H9 (cell line): Measurements from ENCODE around the gene APOBEC3H. TPM values are rescaled to one million over a fixed set of nuclear protein-coding genes. Genes with fewer than 3 reads are reported as not detected.
A peak's percentile ranks its signal among the peaks of the same experiment; 100 is the strongest.

Source experiments
- DNase-seq: peaks from one replicate; pipeline ENCODE4 v3.0.0-alpha.2; 2017
- H2AFZ ChIP-seq: one replicate; pipeline ENCODE4 v1.6.1; 2013; ENCODE audit warnings: mild to moderate bottlenecking, low read length, control low read depth, moderate library complexity
- H2AK5ac ChIP-seq: 2 replicates; pipeline ENCODE4 v1.6.1; 2013; ENCODE audit warnings: low read length, control low read depth, mixed read lengths; ENCODE audit not compliant: insufficient read length
- H2BK120ac ChIP-seq: one replicate; pipeline ENCODE4 v1.6.1; 2013; ENCODE audit warnings: low read depth, mild to moderate bottlenecking, low read length, control low read depth, inconsistent platforms; ENCODE audit not compliant: poor library complexity, severe bottlenecking
- H2BK12ac ChIP-seq: 2 replicates; pipeline ENCODE4 v1.6.1; 2013; ENCODE audit warnings: low read length, control low read depth, mixed read lengths, low read depth; ENCODE audit not compliant: insufficient read length
- H2BK15ac ChIP-seq: 2 replicates; pipeline ENCODE4 v1.6.1; 2013; ENCODE audit warnings: low read depth, low read length, control low read depth
- H2BK20ac ChIP-seq: one replicate; pipeline ENCODE4 v1.6.1; 2013; ENCODE audit warnings: low read depth, mild to moderate bottlenecking, low read length, control low read depth, inconsistent platforms; ENCODE audit not compliant: poor library complexity, severe bottlenecking
- H2BK5ac ChIP-seq: 2 replicates; pipeline ENCODE4 v1.6.1; 2013; ENCODE audit warnings: low read length, control low read depth, mixed read lengths; ENCODE audit not compliant: insufficient read length
- H3K14ac ChIP-seq: 2 replicates; pipeline ENCODE4 v1.6.1; 2013; ENCODE audit warnings: low read length, control low read depth; ENCODE audit not compliant: insufficient read depth
- H3K18ac ChIP-seq: 2 replicates; pipeline ENCODE4 v1.6.1; 2013; ENCODE audit warnings: low read depth, mild to moderate bottlenecking, mixed read lengths, low read length, control low read depth; ENCODE audit not compliant: insufficient read length
- H3K23ac ChIP-seq: 2 replicates; pipeline ENCODE4 v1.6.1; 2013; ENCODE audit warnings: low read length, control low read depth, mixed read lengths, low read depth; ENCODE audit not compliant: insufficient read length
- H3K23me2 ChIP-seq: 2 replicates; pipeline ENCODE4 v1.6.1; 2013; ENCODE audit warnings: low read depth, mild to moderate bottlenecking, mixed read lengths, low read length, control low read depth; ENCODE audit not compliant: insufficient read length, poor library complexity, severe bottlenecking
- H3K27ac ChIP-seq: 2 replicates; pipeline ENCODE4 v1.5.1; 2013; ENCODE audit warnings: low read length, control low read depth, mixed read lengths, low read depth; ENCODE audit not compliant: insufficient read length
- H3K27me3 ChIP-seq: 2 replicates; pipeline ENCODE4 v1.6.1; 2013; ENCODE audit warnings: low read length, control low read depth, inconsistent platforms; ENCODE audit not compliant: insufficient read depth
- H3K4ac ChIP-seq: 2 replicates; pipeline ENCODE4 v1.6.1; 2013; ENCODE audit warnings: low read depth, mild to moderate bottlenecking, control low read depth, inconsistent platforms, low read length, moderate library complexity
- H3K4me1 ChIP-seq: 2 replicates; pipeline ENCODE4 v1.6.1; 2013; ENCODE audit warnings: low read length, control low read depth, inconsistent platforms; ENCODE audit not compliant: insufficient read depth
- H3K4me2 ChIP-seq: 2 replicates; pipeline ENCODE4 v1.6.1; 2013; ENCODE audit warnings: low read length, control low read depth, mixed read lengths; ENCODE audit not compliant: insufficient read length, insufficient read depth
- H3K56ac ChIP-seq: 2 replicates; pipeline ENCODE4 v1.6.1; 2013; ENCODE audit warnings: low read depth, mild to moderate bottlenecking, mixed read lengths, low read length, control low read depth; ENCODE audit not compliant: insufficient read length
- H3K79me1 ChIP-seq: 2 replicates; pipeline ENCODE4 v1.6.1; 2013; ENCODE audit warnings: low read depth, mild to moderate bottlenecking, moderate library complexity, low read length, control low read depth, inconsistent platforms; ENCODE audit not compliant: insufficient read depth, poor library complexity, severe bottlenecking
- H3K79me2 ChIP-seq: 2 replicates; pipeline ENCODE4 v1.6.1; 2013; ENCODE audit warnings: low read length, control low read depth, inconsistent platforms; ENCODE audit not compliant: insufficient read depth
- H3K9ac ChIP-seq: 2 replicates; pipeline ENCODE4 v1.6.1; 2013; ENCODE audit warnings: low read length, control low read depth, mixed read lengths; ENCODE audit not compliant: insufficient read length; ENCODE audit errors: extremely low read depth
- H3K9me3 ChIP-seq: one replicate; pipeline ENCODE4 v1.6.1; 2013; ENCODE audit warnings: low read depth, low read length, inconsistent platforms; ENCODE audit not compliant: control insufficient read depth
- H3T11ph ChIP-seq: one replicate; pipeline ENCODE4 v1.6.1; 2013; ENCODE audit warnings: mild to moderate bottlenecking, low read length, control low read depth, inconsistent platforms
- H4K20me1 ChIP-seq: one replicate; pipeline ENCODE4 v1.6.1; 2013; ENCODE audit not compliant: control insufficient read depth, insufficient read length, insufficient read depth
- H4K5ac ChIP-seq: 2 replicates; pipeline ENCODE4 v1.6.1; 2013; ENCODE audit warnings: low read depth, mild to moderate bottlenecking, mixed read lengths, low read length, control low read depth; ENCODE audit not compliant: insufficient read length
- H4K8ac ChIP-seq: replicated peaks from 2 replicates; pipeline ENCODE4 v1.6.1; 2013; ENCODE audit warnings: low read length, control low read depth, mixed read lengths, low read depth; ENCODE audit not compliant: insufficient read length
- H4K91ac ChIP-seq: 2 replicates; pipeline ENCODE4 v1.6.1; 2013; ENCODE audit warnings: low read depth, mild to moderate bottlenecking, moderate library complexity, mixed read lengths, low read length, control low read depth; ENCODE audit not compliant: insufficient read length
- H3K27ac Mint-ChIP-seq, 3 experiments: 2 replicates in 2 of 3; 3 replicates in 1 of 3; pipeline ENCODE4 v1.8.0; 2020 to 2021; ENCODE audit warnings: mixed read lengths in 3 of 3, mild to moderate bottlenecking in 1 of 3, moderate library complexity in 1 of 3
- H3K27me3 Mint-ChIP-seq: 2 replicates; pipeline ENCODE4 v1.8.0; 2021; ENCODE audit warnings: low read depth, mild to moderate bottlenecking, moderate library complexity, mixed read lengths
- H3K36me3 Mint-ChIP-seq, 3 experiments: 2 replicates in 2 of 3; 3 replicates in 1 of 3; pipeline ENCODE4 v1.8.0; 2020 to 2021; ENCODE audit warnings: low read depth in 3 of 3, mixed read lengths in 3 of 3; ENCODE audit not compliant: insufficient read depth in 1 of 3
- H3K4me1 Mint-ChIP-seq, 2 experiments: 2 replicates each; pipeline ENCODE4 v1.8.0; 2020; ENCODE audit warnings: mixed read lengths in 2 of 2
- H3K4me3 Mint-ChIP-seq, 2 experiments: 2 replicates in 1 of 2; 3 replicates in 1 of 2; pipeline ENCODE4 v1.8.0; 2020 to 2021; ENCODE audit warnings: mild to moderate bottlenecking in 2 of 2, mixed read lengths in 2 of 2, moderate library complexity in 1 of 2
- H3K9me3 Mint-ChIP-seq, 2 experiments: 2 replicates in 1 of 2; 3 replicates in 1 of 2; pipeline ENCODE4 v1.8.0; 2020; ENCODE audit warnings: mild to moderate bottlenecking in 2 of 2, mixed read lengths in 2 of 2, moderate library complexity in 1 of 2
- CTCF ChIP-seq: fragments of 200-600 bp; sonication (generic); conservative IDR thresholded peaks from 3 replicates; pipeline ENCODE4 v1.8.0; 2021; ENCODE audit warnings: antibody characterized with exemption, mild to moderate bottlenecking
- WGBS: extraction: QIAGEN DNeasy Blood & Tissue Kit; methylation state at CpG from one replicate; pipeline ENCODE4 v1.1.7; 2013; ENCODE audit warnings: missing lambda C conversion rate, low lambda C conversion rate, mixed read lengths; ENCODE audit not compliant: insufficient read length; ENCODE audit errors: extremely low coverage; 5-methylcytosine and 5-hydroxymethylcytosine counted together
- total RNA-seq: library from RNA; stranded (reverse); gene quantifications from 2 replicates; pipeline ENCODE4 v1.2.1, GENCODE V29; 2021

Gene APOBEC3H
- total RNA-seq, 1 experiment from 2014 or later, result 0.48 TPM

- no peak overlapping the region for H2BK120ac ChIP-seq
- H3K23me2 ChIP-seq, result no peaks in the 10 kb centered on the region
- no peak overlapping the region for H2BK20ac ChIP-seq
- H3K9me3 Mint-ChIP-seq, result no peaks in the 10 kb centered on the region
- peak overlapping the region; percentile 39 to 60 for H3K4me3 Mint-ChIP-seq
- no peak overlapping the region for H4K91ac ChIP-seq
- no peak overlapping the region for H2BK12ac ChIP-seq
- no peak overlapping the region for H3T11ph ChIP-seq
- no peak overlapping the region for H2AFZ ChIP-seq
- H4K5ac ChIP-seq, result no peak overlapping the region
- H3K4me1 ChIP-seq, result no peaks in the 10 kb centered on the region
- no peaks in the 10 kb centered on the region for H3K79me1 ChIP-seq
- WGBS, result no CpG with 5 or more reads among the region's 33 CpGs
- H2BK15ac ChIP-seq, result no peak overlapping the region
- no peaks in the 10 kb centered on the region for H3K27me3 ChIP-seq
- H3K27me3 Mint-ChIP-seq, result peaks cover 3% of the 10 kb centered on the region
- H4K8ac ChIP-seq, result no peak overlapping the region
- peak overlapping the region; percentile 7 for H3K18ac ChIP-seq
- TF ChIP-seq CTCF, result no peak
- H3K4ac ChIP-seq, result no peak overlapping the region
- no peak overlapping the region for H2AK5ac ChIP-seq
- H2BK5ac ChIP-seq, result no peak overlapping the region
- H3K4me2 ChIP-seq, result no peak overlapping the region
- DNase-seq, result peak; percentile 60
- no peaks in the 10 kb centered on the region for H3K79me2 ChIP-seq
- no peak overlapping the region for H3K56ac ChIP-seq
- H3K14ac ChIP-seq, result no peak overlapping the region; the same call in 1 of the 2 replicates
- no peak overlapping the region for H3K27ac ChIP-seq
- no peaks in the 10 kb centered on the region for H3K9me3 ChIP-seq
- no peak overlapping the region for H3K23ac ChIP-seq
- H3K4me1 Mint-ChIP-seq, result peaks cover 10 to 21% of the 10 kb centered on the region in 2 experiments
- 0 out of 7 replicates have a peak overlapping the region, but pooled peaks of 1 of the 3 experiments have one; percentile 22 for H3K27ac Mint-ChIP-seq
- H4K20me1 ChIP-seq, result no peaks in the 10 kb centered on the region
- H3K9ac ChIP-seq, result no peak overlapping the region
- no peaks in the 10 kb centered on the region; a peak in 1 of 7 replicates for H3K36me3 Mint-ChIP-seq
Measured at GRCh38 chr22:39123751-39124581, 26.9 kb downstream of the APOBEC3H start.
